Caco-2 (cell line): ENCODE data around the gene ATP11C. TPM values are rescaled to one million over a fixed set of nuclear protein-coding genes. Genes with fewer than 3 reads are reported as not detected.

Source experiments
- BruUV-seq: library from RNA; stranded (reverse); fragments of 400-500 nt; replicated peaks from 2 replicates; lab custom pipeline; 2021; lab: Mats Ljungman, UMichigan
- CTCF ChIA-PET: fragments of 300-600 bp; sonication (Branson Sonifier 250); formaldehyde crosslinking; loops from one replicate; lab custom pipeline; 2022; ENCODE audit warnings: antibody characterized with exemption; lab: Charles Lee
- POLR2A ChIA-PET: fragments of 300-600 bp; sonication (Branson Sonifier 250); formaldehyde crosslinking; loops from one replicate; lab custom pipeline; 2022; ENCODE audit warnings: antibody characterized with exemption; lab: Charles Lee
- DNase-seq, 2 experiments: peaks; one replicate each; pipeline versions ENCODE4 v3.0.0 to v3.0.0-alpha.2; 2020 to 2022
- H3K27me3 ChIP-seq: replicated peaks from 2 replicates; pipeline ENCODE4 v1.6.0; 2011; ENCODE audit warnings: low read length; ENCODE audit not compliant: control insufficient read depth, insufficient read depth
- H3K36me3 ChIP-seq: 2 replicates; pipeline ENCODE4 v1.5.1; 2011; ENCODE audit warnings: low read length; ENCODE audit not compliant: control insufficient read depth, insufficient read depth
- H3K4me1 ChIP-seq: fragments of 250-450 bp; sonication (Bioruptor Pico); 2 replicates; pipeline ENCODE4 v1.5.1; 2020; ENCODE audit warnings: mild to moderate bottlenecking
- H3K4me3 ChIP-seq: 2 replicates; pipeline ENCODE4 v1.5.1; 2011; ENCODE audit warnings: low read depth, mild to moderate bottlenecking, control low read depth, low read length
- H3K9me3 ChIP-seq: fragments of 250-450 bp; sonication (Bioruptor Pico); 2 replicates; pipeline ENCODE4 v1.5.1; 2020; ENCODE audit warnings: mild to moderate bottlenecking, moderate library complexity
- H3K27ac Mint-ChIP-seq: one replicate; pipeline ENCODE4 v1.8.0; 2022; ENCODE audit warnings: mixed read lengths; ENCODE audit not compliant: unreplicated experiment
- H3K27me3 Mint-ChIP-seq: one replicate; pipeline ENCODE4 v1.8.0; 2022; ENCODE audit warnings: mixed read lengths; ENCODE audit not compliant: insufficient read depth, unreplicated experiment
- H3K36me3 Mint-ChIP-seq: one replicate; pipeline ENCODE4 v1.8.0; 2022; ENCODE audit warnings: mild to moderate bottlenecking, mixed read lengths; ENCODE audit not compliant: insufficient read depth, unreplicated experiment
- H3K4me1 Mint-ChIP-seq: one replicate; pipeline ENCODE4 v1.8.0; 2022; ENCODE audit warnings: low read depth, mixed read lengths; ENCODE audit not compliant: unreplicated experiment
- H3K4me3 Mint-ChIP-seq: one replicate; pipeline ENCODE4 v1.8.0; 2022; ENCODE audit warnings: mild to moderate bottlenecking, moderate library complexity, mixed read lengths; ENCODE audit not compliant: unreplicated experiment
- H3K9me3 Mint-ChIP-seq: one replicate; pipeline ENCODE4 v1.8.0; 2022; ENCODE audit warnings: mixed read lengths; ENCODE audit not compliant: unreplicated experiment
- CTCF ChIP-seq, 2 experiments: fragments of 200-600 bp in 1 of 2; IDR thresholded peaks; 1 replicate in 1 of 2; 2 replicates in 1 of 2; pipeline versions ENCODE4 v1.5.1 to v1.8.0; 2011 to 2022; ENCODE audit warnings: antibody characterized with exemption in 1 of 2, control low read depth in 1 of 2, inconsistent platforms in 1 of 2, low read depth in 1 of 2, low read length in 1 of 2, mild to moderate bottlenecking in 1 of 2, moderate library complexity in 1 of 2; ENCODE audit not compliant: insufficient read depth in 1 of 2, severe bottlenecking in 1 of 2, unreplicated experiment in 1 of 2
- intact Hi-C: fragments of 100-400 bp; cut with micrococcal nuclease; formaldehyde crosslinking; loops from one replicate; pipeline ENCODE4 v1.10.0; 2022; ENCODE audit not compliant: unreplicated experiment
- total RNA-seq: library from RNA; stranded (reverse); gene quantifications from 2 replicates; pipeline ENCODE4 v1.2.3, GENCODE V29; 2022

ATP11C gene
- total RNA-seq, 1 experiment from 2014 or later: 12.2 TPM

- no peak overlapping the region for H3K4me3 ChIP-seq
- H3K9me3 ChIP-seq: no peaks in the 10 kb centered on the region
- ChIA-PET POLR2A (no interaction called here), CTCF (no interaction called here)
- peak overlapping the region; percentile 63 for H3K27ac Mint-ChIP-seq
- no TSS peak for BruUV-seq
- H3K36me3 ChIP-seq: no peaks in the 10 kb centered on the region
- H3K9me3 Mint-ChIP-seq: no peaks in the 10 kb centered on the region
- peaks cover 28% of the 10 kb centered on the region for H3K4me1 ChIP-seq
- H3K36me3 Mint-ChIP-seq: no peaks in the 10 kb centered on the region
- no peaks in the 10 kb centered on the region for H3K27me3 Mint-ChIP-seq
- H3K4me3 Mint-ChIP-seq: no peak overlapping the region
- no peaks in the 10 kb centered on the region for H3K27me3 ChIP-seq
- DNase-seq: no peak
- TF ChIP-seq CTCF (IDR thresholded peaks at IDR 0.05; ENCODE audit: insufficient read depth in 1 of 2, low read depth in 1 of 2, low read length in 1 of 2, severe bottlenecking in 1 of 2, unreplicated experiment in 1 of 2): no peak
- peaks cover 27% of the 10 kb centered on the region for H3K4me1 Mint-ChIP-seq
- intact Hi-C loops: loop anchor here (2.0 to 10.0 kb wide), 3 partner anchors 30 to 58 kb away; partner anchors contain the start of gene ATP11C
These were observed 30.3 kb downstream of the ATP11C start for GRCh38 chrX:139902559-139902958.

- H3K9me3 Mint-ChIP-seq: no peaks in the 10 kb centered on the region
- BruUV-seq: no TSS peak
- H3K4me1 Mint-ChIP-seq: peaks cover 17% of the 10 kb centered on the region
- H3K27me3 ChIP-seq: no peaks in the 10 kb centered on the region
- no peak overlapping the region for H3K4me3 Mint-ChIP-seq
- no peaks in the 10 kb centered on the region for H3K36me3 Mint-ChIP-seq
- H3K4me1 ChIP-seq: peaks cover 28% of the 10 kb centered on the region
- no peak for TF ChIP-seq CTCF (IDR thresholded peaks at IDR 0.05; ENCODE audit: insufficient read depth in 1 of 2, low read depth in 1 of 2, low read length in 1 of 2, severe bottlenecking in 1 of 2, unreplicated experiment in 1 of 2)
- CTCF ChIA-PET: no interaction called here
- POLR2A ChIA-PET: no interaction called here
- no peaks in the 10 kb centered on the region for H3K27me3 Mint-ChIP-seq
- no peaks in the 10 kb centered on the region for H3K36me3 ChIP-seq
- DNase-seq: no peak
- H3K4me3 ChIP-seq: no peak overlapping the region
- intact Hi-C loops: no loop called here
- H3K9me3 ChIP-seq: no peaks in the 10 kb centered on the region
- no peak overlapping the region for H3K27ac Mint-ChIP-seq
These were observed 34.5 kb downstream of the ATP11C start for GRCh38 chrX:139898334-139898733.

- intact Hi-C loops: no loop called here
- CTCF ChIA-PET: no interaction called here
These were observed 40.3 kb downstream of the ATP11C start for GRCh38 chrX:139892512-139892911.

More at GRCh38 chrX:139892512-139892911, 40.3 kb downstream of the ATP11C start:
- Histone ChIP-seq H3K4me1 (no peaks in the 10 kb centered on the region), H3K27me3 (no peaks in the 10 kb centered on the region), H3K9me3 (no peaks in the 10 kb centered on the region), H3K36me3 (no peaks in the 10 kb centered on the region), H3K4me3 (no peak overlapping the region)
- Mint-ChIP-seq H3K4me1 (peaks cover 9% of the 10 kb centered on the region), H3K4me3 (no peak overlapping the region), H3K27me3 (no peaks in the 10 kb centered on the region), H3K36me3 (no peaks in the 10 kb centered on the region), H3K27ac (no peak overlapping the region), H3K9me3 (no peaks in the 10 kb centered on the region)
- no peak for DNase-seq
- TF ChIP-seq CTCF (IDR thresholded peaks at IDR 0.05; ENCODE audit: insufficient read depth in 1 of 2, low read depth in 1 of 2, low read length in 1 of 2, severe bottlenecking in 1 of 2, unreplicated experiment in 1 of 2): no peak
- BruUV-seq: no TSS peak
- POLR2A ChIA-PET: no interaction called here
